ENCODE data around the gene IFRD2. TPM values are rescaled to one million over a fixed set of nuclear protein-coding genes. Genes with fewer than 3 reads are reported as not detected.

The IFRD2 gene
- total RNA-seq, 1 experiment from 2014 or later = 89.5 TPM

GRCh38 chr3:50242851-50243542, 49.2 kb downstream of the IFRD2 start:
- Histone ChIP-seq H3K4me3 (ENCODE audit: low read depth, low read length) (no peak overlapping the region), H3K4me1 (peaks cover 9% of the 10 kb centered on the region), H3K36me3 (ENCODE audit: control insufficient read depth, insufficient read depth, low read length) (no peaks in the 10 kb centered on the region; the same call in none of the 2 replicates), H3K9me3 (no peaks in the 10 kb centered on the region), H3K27me3 (replicated peaks; ENCODE audit: control insufficient read depth, insufficient read depth, low read length) (no peaks in the 10 kb centered on the region)
- Mint-ChIP-seq H3K36me3 (ENCODE audit: insufficient read depth, unreplicated experiment) (peaks cover 15% of the 10 kb centered on the region), H3K27ac (ENCODE audit: unreplicated experiment) (no peak overlapping the region), H3K4me1 (ENCODE audit: low read depth, unreplicated experiment) (no peaks in the 10 kb centered on the region), H3K4me3 (ENCODE audit: unreplicated experiment) (no peak overlapping the region), H3K27me3 (ENCODE audit: insufficient read depth, unreplicated experiment) (no peaks in the 10 kb centered on the region), H3K9me3 (ENCODE audit: unreplicated experiment) (no peaks in the 10 kb centered on the region)
- no TSS peak for BruUV-seq (replicated peaks)
- DNase-seq = no peak
- intact Hi-C loops (cut with micrococcal nuclease; ENCODE audit: unreplicated experiment) = no loop called here
- ChIA-PET POLR2A (interaction anchor here (0.5 kb wide), 1 partner anchor 326 kb away, joined by 8 read pairs; the partner anchor contains the start of gene HEMK1), CTCF (interaction anchor here (0.9 kb wide), 1 partner anchor 13 kb away, joined by 3 read pairs; no protein-coding TSS in a partner anchor)
- TF ChIP-seq CTCF (IDR thresholded peaks at IDR 0.05; ENCODE audit: insufficient read depth in 1 of 2, low read depth in 1 of 2, low read length in 1 of 2, severe bottlenecking in 1 of 2, unreplicated experiment in 1 of 2) = no peak

- Histone ChIP-seq H3K4me1 (peaks cover 15% of the 10 kb centered on the region), H3K9me3 (no peaks in the 10 kb centered on the region), H3K4me3 (ENCODE audit: low read depth, low read length) (no peak overlapping the region), H3K36me3 (ENCODE audit: control insufficient read depth, insufficient read depth, low read length) (no peaks in the 10 kb centered on the region; the same call in none of the 2 replicates), H3K27me3 (replicated peaks; ENCODE audit: control insufficient read depth, insufficient read depth, low read length) (no peaks in the 10 kb centered on the region)
- no peak for TF ChIP-seq CTCF (IDR thresholded peaks at IDR 0.05; ENCODE audit: insufficient read depth in 1 of 2, low read depth in 1 of 2, low read length in 1 of 2, severe bottlenecking in 1 of 2, unreplicated experiment in 1 of 2)
- H3K4me3 Mint-ChIP-seq (ENCODE audit: unreplicated experiment) = no peak overlapping the region
- DNase-seq = no peak
- no peaks in the 10 kb centered on the region for H3K27me3 Mint-ChIP-seq (ENCODE audit: insufficient read depth, unreplicated experiment)
- ChIA-PET CTCF (interaction anchor here (0.9 kb wide), 1 partner anchor 12 kb away, joined by 3 read pairs; no protein-coding TSS in a partner anchor), POLR2A (no interaction called here)
- peaks cover 15% of the 10 kb centered on the region for H3K36me3 Mint-ChIP-seq (ENCODE audit: insufficient read depth, unreplicated experiment)
- no peaks in the 10 kb centered on the region for H3K9me3 Mint-ChIP-seq (ENCODE audit: unreplicated experiment)
- intact Hi-C loops (cut with micrococcal nuclease; ENCODE audit: unreplicated experiment) = no loop called here
- peaks cover 4% of the 10 kb centered on the region for H3K4me1 Mint-ChIP-seq (ENCODE audit: low read depth, unreplicated experiment)
- no peak overlapping the region for H3K27ac Mint-ChIP-seq (ENCODE audit: unreplicated experiment)
- BruUV-seq (replicated peaks) = no TSS peak
Observed at GRCh38 chr3:50242381-50242770, 49.9 kb downstream of the IFRD2 start.

GRCh38 chr3:50241713-50242380, 50.4 kb downstream of the IFRD2 start:
- no peak for TF ChIP-seq CTCF (IDR thresholded peaks at IDR 0.05; ENCODE audit: insufficient read depth in 1 of 2, low read depth in 1 of 2, low read length in 1 of 2, severe bottlenecking in 1 of 2, unreplicated experiment in 1 of 2)
- Mint-ChIP-seq H3K27me3 (ENCODE audit: insufficient read depth, unreplicated experiment) (no peaks in the 10 kb centered on the region), H3K36me3 (ENCODE audit: insufficient read depth, unreplicated experiment) (peaks cover 15% of the 10 kb centered on the region), H3K27ac (ENCODE audit: unreplicated experiment) (no peak overlapping the region), H3K4me1 (ENCODE audit: low read depth, unreplicated experiment) (peaks cover 9% of the 10 kb centered on the region), H3K4me3 (ENCODE audit: unreplicated experiment) (no peak overlapping the region), H3K9me3 (ENCODE audit: unreplicated experiment) (no peaks in the 10 kb centered on the region)
- no TSS peak for BruUV-seq (replicated peaks)
- CTCF ChIA-PET = interaction anchor here (0.6 to 0.7 kb wide), 2 partner anchors 17 to 18 kb away, joined by 3 to 6 read pairs; no protein-coding TSS in a partner anchor
- Histone ChIP-seq H3K36me3 (ENCODE audit: control insufficient read depth, insufficient read depth, low read length) (no peaks in the 10 kb centered on the region; the same call in none of the 2 replicates), H3K4me3 (ENCODE audit: low read depth, low read length) (no peak overlapping the region), H3K4me1 (peaks cover 20% of the 10 kb centered on the region), H3K27me3 (replicated peaks; ENCODE audit: control insufficient read depth, insufficient read depth, low read length) (no peaks in the 10 kb centered on the region), H3K9me3 (no peaks in the 10 kb centered on the region)
- intact Hi-C loops (cut with micrococcal nuclease; ENCODE audit: unreplicated experiment) = no loop called here
- no peak for DNase-seq
- POLR2A ChIA-PET = no interaction called here

All from Caco-2 (cell line).